ENCODE data around the gene RNF175.

DNA sequence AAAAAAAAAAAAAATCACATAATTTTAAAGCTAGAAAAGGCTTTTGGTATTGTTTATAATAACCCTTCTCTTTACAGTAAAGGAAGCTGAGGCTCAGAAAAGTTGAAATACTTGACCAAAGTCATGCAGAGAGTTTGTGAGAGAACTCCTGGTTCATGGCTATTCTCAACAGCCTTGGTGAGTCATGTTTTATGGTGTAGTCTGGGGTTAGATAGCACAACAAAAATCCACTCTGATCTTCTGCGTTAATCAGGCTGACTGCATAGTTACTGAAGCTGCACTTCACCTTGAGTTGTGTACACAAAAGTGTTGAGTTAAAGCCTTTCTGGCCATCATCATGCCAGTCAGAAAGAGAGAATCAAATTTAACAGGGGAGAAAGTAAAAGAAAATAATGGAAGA lies 48.4 kb upstream of the RNF175 start:
- TF ChIP-seq, protein P1, sequence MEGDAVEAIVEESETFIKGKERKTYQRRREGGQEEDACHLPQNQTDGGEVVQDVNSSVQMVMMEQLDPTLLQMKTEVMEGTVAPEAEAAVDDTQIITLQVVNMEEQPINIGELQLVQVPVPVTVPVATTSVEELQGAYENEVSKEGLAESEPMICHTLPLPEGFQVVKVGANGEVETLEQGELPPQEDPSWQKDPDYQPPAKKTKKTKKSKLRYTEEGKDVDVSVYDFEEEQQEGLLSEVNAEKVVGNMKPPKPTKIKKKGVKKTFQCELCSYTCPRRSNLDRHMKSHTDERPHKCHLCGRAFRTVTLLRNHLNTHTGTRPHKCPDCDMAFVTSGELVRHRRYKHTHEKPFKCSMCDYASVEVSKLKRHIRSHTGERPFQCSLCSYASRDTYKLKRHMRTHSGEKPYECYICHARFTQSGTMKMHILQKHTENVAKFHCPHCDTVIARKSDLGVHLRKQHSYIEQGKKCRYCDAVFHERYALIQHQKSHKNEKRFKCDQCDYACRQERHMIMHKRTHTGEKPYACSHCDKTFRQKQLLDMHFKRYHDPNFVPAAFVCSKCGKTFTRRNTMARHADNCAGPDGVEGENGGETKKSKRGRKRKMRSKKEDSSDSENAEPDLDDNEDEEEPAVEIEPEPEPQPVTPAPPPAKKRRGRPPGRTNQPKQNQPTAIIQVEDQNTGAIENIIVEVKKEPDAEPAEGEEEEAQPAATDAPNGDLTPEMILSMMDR (IDR thresholded peaks at IDR 0.05; ENCODE audit: low read length): no peak
- TF ChIP-seq EZH2 (optimal IDR thresholded peaks at IDR 0.05; ENCODE audit: low read depth, low read length) (no peak), EZH2phosphoT487 (IDR thresholded peaks at IDR 0.05; ENCODE audit: low read length) (no peak)
